ENCODE measurements around the gene CLDN4.

Gene CLDN4

GRCh38 chr7:73876973-73877372, 46.2 kb downstream of the CLDN4 start:
- no peak for DNase-seq

GRCh38 chr7:73879977-73880681, 49.3 kb downstream of the CLDN4 start:
- DNase-seq = no peak

GRCh38 chr7:73880755-73881328, 50.0 kb downstream of the CLDN4 start:
- no peak for DNase-seq

- no peak for DNase-seq
These were observed 50.7 kb downstream of the CLDN4 start for GRCh38 chr7:73881352-73882046.

- no peak for DNase-seq
These were observed 51.2 kb downstream of the CLDN4 start for GRCh38 chr7:73882047-73882402.

Measured in activated CD8-positive, alpha-beta memory T cell treated with anti-CD3 and anti-CD28 coated beads, Interleukin-2, amount 50 U/mL, for 48 hours (primary cell).